PC-3 (cell line): ENCODE measurements around the gene KLHDC9.

ENCODE experiments used
- CTCF ChIP-seq: fragments of 300-600 bp; sonication (generic); conservative IDR thresholded peaks from 2 replicates; pipeline ENCODE4 v1.5.1; 2017; ENCODE audit warnings: antibody characterized with exemption, low read depth, mild to moderate bottlenecking, low read length
- EZH2 ChIP-seq: fragments of 300-600 bp; sonication (generic); IDR thresholded peaks from one replicate; pipeline ENCODE4 v1.6.1; 2017; ENCODE audit warnings: antibody characterized with exemption, mild to moderate bottlenecking, low read length; ENCODE audit not compliant: unreplicated experiment
- EZH2phosphoT487 ChIP-seq: fragments of 300-600 bp; sonication (generic); IDR thresholded peaks from 2 replicates; pipeline ENCODE4 v1.6.1; 2018; ENCODE audit warnings: mild to moderate bottlenecking, antibody characterized with exemption, low read length, borderline replicate concordance

DNA sequence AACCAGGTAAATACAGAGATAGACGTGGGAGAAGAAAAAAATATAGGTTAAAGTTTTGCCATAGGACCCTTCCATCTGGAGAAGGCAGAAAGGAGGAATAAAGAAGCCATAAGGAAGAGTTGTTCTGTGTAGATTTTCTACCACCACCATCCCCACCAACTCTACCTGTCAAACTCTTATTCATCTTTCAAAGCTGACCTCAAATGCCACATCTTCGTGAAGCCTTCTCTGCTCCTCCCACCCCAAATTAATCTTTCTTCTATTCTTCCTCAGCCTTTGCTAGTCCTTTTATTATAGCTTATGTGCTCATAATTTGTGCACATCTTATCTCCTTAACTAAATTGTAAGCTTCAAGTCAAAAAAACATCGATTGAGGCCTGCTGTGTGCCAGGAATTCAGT lies 7.5 kb upstream of the KLHDC9 start:
- TF ChIP-seq CTCF = no peak
- TF ChIP-seq EZH2phosphoT487 = no peak
- no peak for TF ChIP-seq EZH2
